Epidermal melanocyte (primary cell): Measurements from ENCODE around the gene SLC44A1.
A peak's percentile ranks its signal among the peaks of the same experiment; 100 is the strongest.

ENCODE experiments used
- DNase-seq: peaks from one replicate; pipeline ENCODE4 v3.0.0; 2011; ENCODE audit warnings: low spot score; ENCODE audit not compliant: insufficient read length

SLC44A1 gene

DNA sequence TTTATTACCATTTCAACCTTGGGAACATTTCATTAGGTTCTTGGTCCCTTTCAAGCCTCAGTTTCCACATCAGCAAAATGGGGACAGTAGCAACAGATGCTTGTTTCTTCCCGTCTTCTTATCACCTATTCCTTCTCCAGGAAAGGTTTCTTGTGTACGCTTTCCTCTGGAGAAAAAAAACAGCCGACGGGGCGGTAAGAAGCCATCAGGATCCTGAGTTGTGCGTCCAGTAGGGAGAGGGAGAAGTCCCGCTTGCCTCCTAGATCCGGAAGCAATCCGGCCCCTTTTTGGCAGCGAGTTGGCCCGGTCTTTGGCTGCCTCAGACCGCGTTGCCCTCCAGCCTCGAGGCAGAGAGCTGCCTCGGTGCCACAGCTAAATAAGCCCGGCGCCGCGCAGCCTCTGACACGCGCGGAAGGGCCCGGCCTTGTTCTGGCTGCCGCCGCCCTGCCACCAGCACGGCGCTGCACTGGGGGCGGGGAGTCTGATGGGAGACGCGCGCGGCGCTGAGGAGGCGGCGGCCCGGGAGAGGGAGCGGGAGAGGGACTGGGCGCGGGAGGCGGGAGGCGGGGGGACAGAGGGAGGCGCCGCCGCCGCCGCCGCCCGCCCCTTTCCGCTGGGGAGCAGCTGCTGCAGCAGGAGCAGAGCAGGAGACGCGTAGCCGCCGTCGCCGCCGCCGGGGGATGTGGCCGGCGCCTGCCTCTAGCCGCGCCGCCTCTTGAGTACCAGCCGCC is at the start of gene SLC44A1:
TSS of gene SLC44A1 (plus strand) at position 649 of the 731 bp plus-strand sequence. CDS start 218 bp downstream, outside the sequence.
- DNase-seq, result peak; percentile 68

DNA sequence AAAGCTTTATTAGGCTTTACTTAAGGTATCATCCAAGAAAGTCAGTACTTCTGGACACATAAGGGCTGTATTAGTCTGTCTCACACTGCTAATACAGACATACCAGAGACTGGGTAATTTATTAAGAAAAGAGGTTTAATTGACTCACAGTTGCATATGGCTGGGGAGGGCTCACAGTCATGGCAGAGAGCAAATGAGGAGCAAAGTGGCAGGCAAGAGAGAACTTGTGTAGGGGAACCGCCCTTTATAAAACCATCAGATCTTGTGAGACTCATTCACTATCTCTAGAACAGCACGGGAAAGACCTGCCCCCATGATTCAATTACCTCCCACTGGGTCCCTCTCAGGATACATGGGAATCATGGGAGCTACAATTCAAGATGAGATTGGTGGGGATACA is 49.2 kb upstream of the SLC44A1 start:
- no peak for DNase-seq

DNA sequence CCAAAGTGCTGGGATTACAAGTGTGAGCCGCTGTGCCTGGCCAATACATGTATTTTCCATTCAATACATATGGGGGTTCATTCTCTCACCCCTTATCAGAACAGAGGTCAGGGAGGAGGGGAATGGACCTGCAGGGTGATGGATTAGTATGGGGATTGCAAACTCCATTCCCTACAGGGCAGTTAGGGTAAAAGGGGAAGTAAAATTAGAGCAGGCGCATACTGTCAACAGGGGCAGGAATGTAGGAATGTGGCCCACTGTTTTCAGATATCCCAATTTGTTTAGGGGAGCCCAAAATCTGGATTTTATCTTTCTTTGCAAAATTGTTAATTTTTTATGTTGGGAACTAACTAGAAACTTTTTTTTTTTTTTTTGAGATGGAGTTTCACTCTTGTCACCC is 46.4 kb upstream of the SLC44A1 start:
- DNase-seq, result no peak

- DNase-seq, result no peak
Measured at GRCh38 chr9:105198865-105199264, 45.6 kb upstream of the SLC44A1 start.

DNA sequence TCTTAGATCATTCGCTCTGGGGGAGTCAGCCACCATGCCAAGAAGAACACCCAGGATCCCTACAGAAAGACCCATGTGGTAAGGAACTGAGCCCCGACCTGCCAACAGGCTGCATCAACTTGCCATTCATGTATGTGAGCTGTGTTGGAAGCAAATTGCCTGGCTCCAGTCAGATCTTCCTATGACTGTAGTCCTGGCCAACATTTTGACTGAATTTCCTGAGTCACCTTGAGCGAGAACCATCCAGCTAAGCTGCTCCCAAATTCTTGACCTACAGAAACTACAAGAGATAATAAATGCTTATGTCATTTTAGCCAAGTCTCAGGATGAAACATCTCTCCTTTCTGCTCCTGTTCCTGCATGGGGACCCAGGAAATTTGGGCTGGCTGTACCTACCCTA is 40.0 kb upstream of the SLC44A1 start:
- DNase-seq, result no peak

DNA sequence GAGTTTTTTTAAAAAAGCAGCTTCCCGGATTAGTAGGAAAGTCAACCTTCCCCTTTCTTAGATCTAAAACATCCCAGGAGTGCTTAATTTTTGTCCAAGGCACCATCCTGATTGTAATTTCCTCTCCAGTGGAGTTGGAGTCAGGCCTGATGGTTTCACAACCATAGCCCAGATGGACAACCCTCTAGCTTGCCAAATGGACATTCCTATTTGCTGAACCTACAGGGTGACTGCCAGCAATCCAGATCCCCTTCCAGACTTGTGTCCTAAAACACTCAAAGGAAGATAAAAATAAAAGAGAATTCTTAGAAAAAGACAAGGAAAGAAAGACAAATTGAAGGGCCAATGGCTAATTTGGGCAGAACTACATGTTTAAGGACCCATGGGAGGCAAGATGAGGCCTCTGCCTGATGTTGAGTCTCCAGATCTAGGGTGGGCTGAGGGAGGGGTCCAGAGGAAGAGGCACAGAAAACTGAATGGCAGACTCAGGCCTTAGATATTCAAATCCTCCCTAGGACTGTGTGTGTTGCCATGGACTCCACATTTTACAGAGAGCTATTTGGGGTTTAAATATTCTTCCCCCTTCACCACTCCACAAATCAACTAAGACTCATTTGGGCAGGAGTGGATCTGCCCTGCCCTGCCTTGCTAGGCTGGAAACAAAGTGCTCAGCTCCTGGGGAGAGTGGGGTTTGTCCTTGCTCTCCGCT is 38.5 kb upstream of the SLC44A1 start:
- DNase-seq, result peak; percentile 68

GRCh38 chr9:105206496-105206820 is 38.0 kb upstream of the SLC44A1 start:
- no peak for DNase-seq

DNA sequence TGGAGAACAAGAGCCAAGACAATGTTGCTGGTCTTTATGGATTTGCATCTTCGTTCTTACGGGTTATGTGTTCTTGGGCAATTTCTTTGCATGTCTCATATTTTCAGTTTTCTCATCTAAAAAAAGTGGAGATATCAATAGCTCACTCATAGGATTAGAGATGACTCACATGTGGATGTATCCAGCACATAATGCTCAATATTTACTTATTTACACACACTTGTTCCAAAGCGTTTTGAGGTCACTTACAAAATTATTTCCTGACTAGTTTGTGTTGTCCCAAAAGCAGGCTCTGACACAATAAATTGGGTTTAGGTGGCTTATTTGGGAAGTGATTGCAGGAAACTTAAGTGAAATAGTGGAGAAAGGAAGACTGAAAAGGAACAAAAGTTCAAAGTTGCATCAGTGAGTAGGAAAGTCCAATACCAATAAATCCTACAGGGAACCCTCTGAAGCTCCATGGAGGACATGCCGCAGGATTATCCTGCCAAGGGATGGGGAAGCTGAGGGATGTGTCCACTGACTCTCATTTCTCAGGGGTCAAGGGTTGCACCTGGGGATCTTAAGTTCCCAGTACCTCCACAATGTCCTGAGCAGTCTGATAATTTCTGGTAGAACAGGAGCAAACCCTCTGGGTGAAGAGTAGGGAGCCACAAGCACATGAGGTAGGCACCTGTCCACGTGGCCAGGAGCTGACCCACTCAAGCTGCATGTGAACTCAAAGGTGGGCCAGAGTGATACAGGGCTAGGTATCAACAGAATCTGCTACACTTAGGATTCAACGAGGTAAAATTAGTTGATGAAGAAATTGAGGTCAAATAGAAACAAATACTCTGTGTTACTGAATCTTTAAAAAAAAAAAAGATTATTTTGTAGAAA is 37.4 kb upstream of the SLC44A1 start:
- no peak for DNase-seq

GRCh38 chr9:105216440-105217178 is 27.8 kb upstream of the SLC44A1 start:
- no peak for DNase-seq

DNA sequence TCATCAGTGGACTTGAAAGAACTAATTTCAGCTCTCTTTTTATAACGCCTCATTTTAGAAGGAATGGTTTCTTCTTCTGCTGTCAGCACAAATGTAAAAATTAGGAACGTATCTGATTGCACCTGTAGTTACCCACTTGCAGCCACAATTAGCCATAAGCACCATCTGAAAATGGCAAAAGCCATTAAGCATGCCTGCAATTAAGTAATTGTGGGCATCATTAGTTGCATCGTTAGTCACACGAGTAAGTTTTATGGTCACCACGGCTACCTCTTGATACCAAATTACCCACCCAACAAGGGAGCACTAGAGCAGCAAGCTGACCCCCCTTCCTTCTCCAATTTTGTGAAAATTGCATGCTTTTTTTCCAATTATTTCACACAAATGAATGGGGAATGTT is 25.8 kb upstream of the SLC44A1 start:
- DNase-seq, result no peak

DNA sequence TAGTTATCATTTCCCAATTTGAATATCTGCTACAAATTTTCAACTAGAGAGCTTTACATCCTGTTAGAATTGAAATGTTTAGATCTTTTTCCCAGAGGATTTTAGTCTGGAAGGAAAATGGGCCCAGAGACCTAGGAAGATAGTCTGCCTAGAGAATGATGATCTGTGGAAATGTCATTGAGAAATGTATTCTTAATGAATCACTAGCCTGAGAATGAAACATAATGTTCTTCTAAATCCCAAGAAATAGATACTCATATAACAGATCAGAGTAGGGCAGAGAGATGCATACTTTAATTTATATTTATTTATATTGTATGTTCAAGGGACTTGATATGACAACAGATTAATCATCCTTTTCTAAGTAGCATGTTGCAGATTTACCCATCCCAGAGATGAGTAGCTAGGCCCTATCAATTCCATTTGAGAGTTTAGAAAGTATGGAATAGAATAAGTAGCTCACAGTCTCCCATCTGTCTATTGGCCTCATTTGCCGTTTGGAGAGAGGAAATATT is 25.1 kb upstream of the SLC44A1 start:
- no peak for DNase-seq

GRCh38 chr9:105220451-105220850 is 24.0 kb upstream of the SLC44A1 start:
- no peak for DNase-seq

DNA sequence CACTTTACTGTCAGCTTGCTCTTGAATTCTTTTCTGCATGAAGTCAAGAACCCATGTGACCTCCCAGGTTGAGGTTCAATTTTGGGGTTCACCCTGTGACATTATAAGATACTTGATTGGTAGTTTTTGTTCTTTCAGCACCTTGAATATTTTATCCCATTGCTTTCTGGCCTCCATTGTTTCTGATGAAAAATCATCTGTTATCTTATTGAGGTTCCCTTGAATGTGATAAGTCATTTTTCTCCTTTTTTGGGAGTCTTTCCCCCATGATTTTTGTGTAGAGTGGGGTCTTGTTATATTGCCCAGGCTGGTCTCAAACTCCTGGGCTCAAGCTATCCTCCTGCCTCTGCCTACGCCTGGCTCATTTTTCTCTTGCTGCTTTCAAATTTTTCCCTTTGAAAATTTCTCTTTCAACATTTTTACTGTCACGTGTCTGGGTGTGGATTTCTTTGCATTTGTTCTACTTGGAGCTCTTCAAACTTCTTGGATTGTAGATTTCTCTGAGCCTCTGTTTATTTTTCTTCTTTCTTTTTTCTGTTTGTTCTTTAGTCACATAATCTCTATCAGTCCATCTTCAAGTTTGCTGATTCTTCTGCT is 20.8 kb upstream of the SLC44A1 start:
- no peak for DNase-seq

- no peak for DNase-seq
Measured at GRCh38 chr9:105226055-105226454, 18.4 kb upstream of the SLC44A1 start.

- no peak for DNase-seq
Measured at GRCh38 chr9:105232207-105232606, 12.2 kb upstream of the SLC44A1 start.

- no peak for DNase-seq
Measured at GRCh38 chr9:105233873-105234272, 10.6 kb upstream of the SLC44A1 start.

GRCh38 chr9:105236261-105236660 is 8.2 kb upstream of the SLC44A1 start:
- no peak for DNase-seq

DNA sequence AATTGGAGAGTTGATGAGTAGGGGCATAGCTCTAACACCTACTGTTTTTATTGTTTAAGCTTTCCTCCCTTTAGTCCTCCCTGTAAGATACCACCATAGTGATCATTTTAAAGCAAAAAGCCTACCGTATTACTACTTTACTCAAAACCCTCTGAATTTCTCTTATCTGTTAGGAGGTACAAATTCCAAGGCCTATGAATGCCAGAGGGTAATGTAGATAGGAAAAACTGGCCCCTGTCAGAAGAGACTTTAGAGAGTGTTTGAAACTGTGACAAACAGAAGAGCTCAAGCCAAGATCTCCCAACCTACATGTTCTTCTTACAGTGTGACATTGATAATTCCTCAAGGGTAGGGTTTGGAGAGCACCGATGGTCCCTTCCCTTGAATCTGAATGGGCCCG is 7.2 kb upstream of the SLC44A1 start:
- DNase-seq, result no peak

DNA sequence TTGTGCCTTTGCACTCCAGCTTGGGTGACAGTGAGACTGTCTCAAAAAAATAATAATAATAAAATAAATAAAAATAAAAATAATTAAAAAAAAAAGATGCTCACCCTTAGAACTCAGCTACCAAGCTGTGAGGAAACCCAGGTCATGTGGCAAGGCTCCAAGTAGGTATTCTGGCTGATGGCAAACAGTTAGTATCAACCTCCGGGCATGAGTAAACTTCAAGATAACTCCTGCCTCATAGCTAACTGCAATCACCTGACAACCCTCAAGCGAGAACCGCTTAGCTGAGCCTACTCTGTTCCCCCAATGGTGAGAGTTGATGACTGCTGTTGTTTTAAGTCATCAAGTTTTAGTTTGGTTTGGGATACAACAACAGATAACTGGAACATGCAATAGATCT is 6.1 kb upstream of the SLC44A1 start:
- no peak for DNase-seq

DNA sequence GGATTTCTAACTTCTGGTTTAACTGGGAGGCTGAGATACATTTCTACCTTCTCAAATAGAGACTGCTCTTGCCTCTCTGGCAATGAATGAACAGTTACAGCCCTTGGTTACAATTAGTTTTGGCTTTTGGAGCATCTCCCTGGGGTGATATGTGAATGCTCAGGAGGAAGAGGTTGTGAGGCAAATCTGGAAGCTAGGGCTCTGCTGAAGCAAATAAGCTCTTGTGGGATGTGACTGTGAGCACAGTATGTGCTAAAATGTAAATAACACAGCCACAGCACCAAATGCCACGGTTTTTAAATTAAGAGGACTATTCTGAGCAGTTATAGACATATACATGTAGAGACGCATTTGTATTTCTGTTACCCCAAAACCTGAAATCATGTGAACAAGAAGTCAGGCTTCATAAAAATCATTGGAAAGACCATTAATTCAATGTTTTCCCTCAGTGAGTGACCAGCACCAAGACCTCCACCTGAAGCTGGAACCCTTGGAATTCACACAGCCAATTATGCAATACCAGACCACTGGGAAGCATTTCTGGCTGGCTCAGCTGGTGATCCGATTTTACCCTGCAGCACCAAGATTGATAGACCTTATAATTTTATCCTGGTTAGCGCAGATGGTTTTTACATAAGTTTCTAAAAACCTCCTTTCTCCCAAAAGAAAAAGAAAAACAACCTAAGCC is 3.0 kb upstream of the SLC44A1 start:
- DNase-seq, result no peak
